Esophagus squamous epithelium (tissue), 5 donors: ENCODE data around the gene DOP1A. TPM values are rescaled to one million over a fixed set of nuclear protein-coding genes. Genes with fewer than 3 reads are reported as not detected.

ENCODE experiments used
- DNase-seq: peaks from one replicate; lab custom pipeline; 2025; lab: John Stamatoyannopoulos, UW
- H3K27ac ChIP-seq, 4 donors: fragments of 200-600 bp; sonication (generic); one replicate each; pipeline ENCODE4 v1.5.1; 2016 to 2019; ENCODE audit warnings: mild to moderate bottlenecking in 1 of 4
- H3K27me3 ChIP-seq, 4 donors: fragments of 200-600 bp; sonication (generic); 1 replicate in 3 of 4; 2 replicates in 1 of 4; pipeline versions ENCODE4 v1.5.1 to v1.6.0; 2017 to 2021; ENCODE audit warnings: antibody characterized with exemption in 1 of 4
- H3K36me3 ChIP-seq, 3 donors: fragments of 200-600 bp; sonication (generic); one replicate each; pipeline ENCODE4 v1.5.1; 2016 to 2019
- H3K4me1 ChIP-seq, 3 donors: fragments of 200-600 bp; sonication (generic); one replicate each; pipeline ENCODE4 v1.5.1; 2017 to 2019
- H3K4me3 ChIP-seq, 4 donors: fragments of 200-600 bp; sonication (generic); 1 replicate in 3 of 4; 2 replicates in 1 of 4; pipeline ENCODE4 v1.5.1; 2016 to 2019; ENCODE audit warnings: mild to moderate bottlenecking in 2 of 4, moderate library complexity in 1 of 4
- H3K9me3 ChIP-seq, 3 donors: fragments of 200-600 bp; sonication (generic); one replicate each; pipeline ENCODE4 v1.5.1; 2016 to 2019
- POLR2A ChIP-seq, 4 donors: fragments of 450-650 bp; IDR thresholded peaks; one replicate each; pipeline ENCODE4 v1.6.1; 2017; ENCODE audit warnings: antibody characterized with exemption in 4 of 4, mild to moderate bottlenecking in 4 of 4, moderate library complexity in 3 of 4
- WGBS, 2 donors: methylation state at CpG; one replicate each; pipeline ENCODE4 v1.1.5; 2018; 5-methylcytosine and 5-hydroxymethylcytosine counted together
- intact Hi-C: fragments of 100-400 bp; cut with DNase I; formaldehyde crosslinking; loops from one replicate; pipeline ENCODE4 v1.15.0; 2022
- total RNA-seq, 4 donors: library from RNA; depleted of rRNA; stranded (reverse); fragments of >200 nt; gene quantifications; one replicate each; pipeline ENCODE4 v1.1.0, GENCODE V29; 2016
- TF ChIP-seq, protein P1 (sequence below), 6 experiments: fragments of 450-650 bp in 4 of 6; fragments of 200-600 bp in 2 of 6; sonication (generic) in 2 of 6; IDR thresholded peaks; one replicate each; pipeline ENCODE4 v1.5.1; 2016 to 2019; ENCODE audit warnings: antibody characterized with exemption in 6 of 6, mild to moderate bottlenecking in 4 of 6, moderate library complexity in 4 of 6
- donor health status: DM: yes; HTN: yes; CAD: no.

The DOP1A gene
- total RNA-seq, 4 donors from 2014 or later: 19.0 to 40.2 (median 22.4) TPM

DNA sequence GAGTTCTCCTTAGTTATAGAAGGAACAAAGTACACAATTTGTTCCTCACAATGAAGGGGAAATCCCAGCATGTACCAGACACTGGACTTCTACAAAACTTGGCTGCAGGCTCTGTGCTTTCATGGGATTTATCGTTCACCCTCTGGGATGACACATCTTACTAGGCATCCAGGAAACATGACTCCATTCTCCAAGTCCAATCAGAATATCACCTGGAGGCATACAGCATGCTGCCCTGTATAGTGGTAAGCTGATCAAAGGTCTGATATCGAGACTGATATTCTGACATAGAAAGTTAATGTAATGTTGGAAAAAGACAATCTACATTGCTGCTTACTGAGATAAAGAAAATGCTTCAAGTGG is 132.4 kb downstream of the DOP1A start:
- DNase-seq: no peak
- H3K27ac ChIP-seq: no peak overlapping the region
- WGBS, 2 donors: 40 to 57% methylated on average over 2 of the region's 2 CpGs
- TF ChIP-seq, protein P1, sequence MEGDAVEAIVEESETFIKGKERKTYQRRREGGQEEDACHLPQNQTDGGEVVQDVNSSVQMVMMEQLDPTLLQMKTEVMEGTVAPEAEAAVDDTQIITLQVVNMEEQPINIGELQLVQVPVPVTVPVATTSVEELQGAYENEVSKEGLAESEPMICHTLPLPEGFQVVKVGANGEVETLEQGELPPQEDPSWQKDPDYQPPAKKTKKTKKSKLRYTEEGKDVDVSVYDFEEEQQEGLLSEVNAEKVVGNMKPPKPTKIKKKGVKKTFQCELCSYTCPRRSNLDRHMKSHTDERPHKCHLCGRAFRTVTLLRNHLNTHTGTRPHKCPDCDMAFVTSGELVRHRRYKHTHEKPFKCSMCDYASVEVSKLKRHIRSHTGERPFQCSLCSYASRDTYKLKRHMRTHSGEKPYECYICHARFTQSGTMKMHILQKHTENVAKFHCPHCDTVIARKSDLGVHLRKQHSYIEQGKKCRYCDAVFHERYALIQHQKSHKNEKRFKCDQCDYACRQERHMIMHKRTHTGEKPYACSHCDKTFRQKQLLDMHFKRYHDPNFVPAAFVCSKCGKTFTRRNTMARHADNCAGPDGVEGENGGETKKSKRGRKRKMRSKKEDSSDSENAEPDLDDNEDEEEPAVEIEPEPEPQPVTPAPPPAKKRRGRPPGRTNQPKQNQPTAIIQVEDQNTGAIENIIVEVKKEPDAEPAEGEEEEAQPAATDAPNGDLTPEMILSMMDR (IDR thresholded peaks at IDR 0.05): no peak
- no peak for TF ChIP-seq POLR2A (IDR thresholded peaks at IDR 0.05)
- peaks cover 0 to 5% (median 0%) of the 10 kb centered on the region in 3 donors for H3K36me3 ChIP-seq
- peaks cover 0 to 3% (median 0%) of the 10 kb centered on the region in 3 donors for H3K4me1 ChIP-seq
- no peak overlapping the region for H3K4me3 ChIP-seq
- intact Hi-C loops: loop anchor here (10.0 kb wide), 1 partner anchor 135 kb away; the partner anchor contains the start of genes DOP1A and UBE3D
- no peaks in the 10 kb centered on the region for H3K9me3 ChIP-seq
- H3K27me3 ChIP-seq: no peaks in the 10 kb centered on the region

DNA sequence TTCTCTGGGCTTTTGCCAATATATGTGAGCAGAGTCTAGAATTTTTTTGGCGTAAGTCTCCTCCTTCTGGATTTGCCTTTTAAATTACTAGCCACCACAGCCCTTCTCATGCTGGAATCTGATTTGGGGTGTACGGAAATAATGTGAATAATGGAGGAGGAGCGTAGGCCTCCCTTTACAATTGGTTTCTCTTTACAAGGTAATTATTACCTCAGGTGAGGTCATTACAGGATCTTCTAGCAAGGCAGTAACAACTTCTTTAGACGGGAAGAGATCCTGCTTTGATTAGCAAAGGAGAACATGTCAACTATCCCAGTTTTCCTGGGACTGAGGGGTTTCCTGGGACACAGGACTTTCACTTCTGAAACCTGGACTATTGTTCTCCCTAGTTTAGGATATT is 134.6 kb downstream of the DOP1A start:
- no peaks in the 10 kb centered on the region for H3K4me1 ChIP-seq
- no peak for TF ChIP-seq POLR2A (IDR thresholded peaks at IDR 0.05)
- TF ChIP-seq, protein P1 (IDR thresholded peaks at IDR 0.05): no peak
- H3K27me3 ChIP-seq: no peaks in the 10 kb centered on the region
- intact Hi-C loops: no loop called here
- 82 to 92% methylated on average over 4 of the region's 4 CpGs for WGBS, 2 donors
- no peaks in the 10 kb centered on the region for H3K9me3 ChIP-seq
- no peaks in the 10 kb centered on the region for H3K36me3 ChIP-seq
- H3K4me3 ChIP-seq: no peak overlapping the region
- no peak for DNase-seq
- no peak overlapping the region for H3K27ac ChIP-seq

DNA sequence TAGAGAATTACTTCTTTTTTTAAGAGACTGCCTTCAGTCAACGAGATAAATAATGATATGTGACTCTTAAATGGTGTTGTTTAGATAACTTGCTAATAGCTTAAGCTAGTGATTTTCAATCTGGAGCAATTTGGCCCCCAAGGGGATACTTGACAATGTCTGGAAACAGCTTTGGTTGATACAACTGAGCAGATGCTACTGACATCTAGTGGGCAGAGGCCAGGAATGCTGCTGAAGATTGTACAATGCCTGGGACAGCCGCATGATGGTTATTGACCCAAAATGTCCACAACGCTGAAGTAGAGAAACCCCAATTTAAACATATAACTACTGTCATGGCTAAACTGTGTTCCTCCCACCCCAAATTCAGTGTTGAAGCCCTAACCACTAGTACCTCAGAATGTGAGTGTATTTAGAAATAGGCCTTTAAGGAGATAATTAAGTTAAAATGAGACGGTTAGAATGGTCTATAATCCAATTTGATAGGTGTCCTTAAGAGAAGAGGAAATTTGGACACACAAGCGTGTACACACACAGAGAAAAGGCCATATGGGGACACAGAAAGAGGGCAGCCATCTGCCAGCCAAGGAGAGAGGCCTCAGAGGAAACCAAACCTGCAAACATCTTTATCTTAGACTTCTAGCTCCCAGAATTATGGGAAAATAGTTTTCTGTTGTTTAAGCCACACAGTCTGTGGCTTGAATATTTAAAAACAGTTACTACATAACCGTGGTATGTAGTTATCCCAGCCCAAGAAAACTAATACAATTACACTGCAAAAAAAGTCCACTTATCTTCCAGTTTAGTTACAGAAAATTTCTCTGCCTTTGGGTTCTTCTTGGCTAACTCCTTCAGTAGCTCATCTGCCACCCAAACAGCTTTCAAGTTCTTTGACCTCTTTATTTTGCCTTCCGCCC is 147.9 kb downstream of the DOP1A start:
- 28 to 34% methylated on average over 7 of the region's 7 CpGs for WGBS, 2 donors
- no peak for DNase-seq
- H3K27me3 ChIP-seq: no peaks in the 10 kb centered on the region
- H3K9me3 ChIP-seq: no peaks in the 10 kb centered on the region
- H3K4me3 ChIP-seq: no peak overlapping the region
- no peak for TF ChIP-seq POLR2A (IDR thresholded peaks at IDR 0.05)
- TF ChIP-seq, protein P1 (IDR thresholded peaks at IDR 0.05): peak; percentile 40 to 75 (median 53)
- H3K36me3 ChIP-seq: peaks cover 0 to 13% (median 0%) of the 10 kb centered on the region in 3 donors
- no peaks in the 10 kb centered on the region for H3K4me1 ChIP-seq
- intact Hi-C loops: no loop called here
- H3K27ac ChIP-seq: no peak overlapping the region

DNA sequence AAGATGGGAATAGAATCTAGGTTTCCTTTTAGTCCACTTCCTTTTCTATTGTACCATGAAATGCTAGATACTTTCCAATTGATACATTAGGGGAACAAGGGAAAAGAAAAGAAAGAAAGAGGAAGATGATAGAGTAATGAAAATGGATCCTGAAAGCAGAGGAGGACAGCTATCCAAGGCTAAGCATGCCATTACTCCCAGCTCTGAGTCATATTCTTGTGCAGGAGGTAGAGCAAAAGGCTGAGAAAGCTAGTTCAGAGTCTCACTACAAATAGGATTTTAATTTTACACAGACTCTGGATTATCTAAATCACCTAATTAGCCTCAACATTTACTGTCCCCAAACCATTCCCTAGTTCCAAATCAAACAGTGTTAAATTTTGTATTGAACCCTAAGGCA is 149.3 kb downstream of the DOP1A start:
- intact Hi-C loops: no loop called here
- no peaks in the 10 kb centered on the region for H3K4me1 ChIP-seq
- no peaks in the 10 kb centered on the region for H3K9me3 ChIP-seq
- H3K4me3 ChIP-seq: no peak overlapping the region
- no peaks in the 10 kb centered on the region for H3K27me3 ChIP-seq
- H3K27ac ChIP-seq: no peak overlapping the region
- no peak for TF ChIP-seq POLR2A (IDR thresholded peaks at IDR 0.05)
- TF ChIP-seq, protein P1 (IDR thresholded peaks at IDR 0.05): no peak
- no peak for DNase-seq
- H3K36me3 ChIP-seq: peaks cover 0 to 9% (median 0%) of the 10 kb centered on the region in 3 donors

Other genes starting within 250 kb of the DOP1A start
- 10 to 100 TPM in 1 of 4 donors, 1 to 10 TPM in 3; 5.3 to 12.4 (median 8.4) TPM for gene UBE3D, start 1.8 kb upstream of the DOP1A start, total RNA-seq
- 10 to 100 TPM; 10.9 to 20.6 (median 16.9) TPM for gene PGM3, start 125.6 kb downstream of the DOP1A start, total RNA-seq
- gene RWDD2A, start 125.7 kb downstream of the DOP1A start, total RNA-seq: 1 to 10 TPM in 2 of 4 donors, under 1 TPM in 2; 0.57 to 3.1 (median 0.91) TPM